Skeletal muscle satellite cell (primary cell): ENCODE results near the gene GPR39.

Source experiments
- H3K27me3 ChIP-seq: 2 replicates; pipeline ENCODE4 v1.7.0; 2013; ENCODE audit warnings: low read length; ENCODE audit not compliant: control insufficient read depth, insufficient read depth
- H3K36me3 ChIP-seq: 2 replicates; pipeline ENCODE4 v1.7.0; 2013; ENCODE audit warnings: mild to moderate bottlenecking, control low read depth, low read length; ENCODE audit not compliant: insufficient read depth
- H3K4me1 ChIP-seq: 2 replicates; pipeline ENCODE4 v1.7.0; 2013; ENCODE audit warnings: low read length; ENCODE audit not compliant: control insufficient read depth, insufficient read depth
- H3K4me2 ChIP-seq: 2 replicates; pipeline ENCODE4 v1.7.0; 2013; ENCODE audit warnings: mild to moderate bottlenecking, low read length
- H3K4me3 ChIP-seq: 2 replicates; pipeline ENCODE4 v1.7.0; 2013; ENCODE audit warnings: low read length
- H3K9ac ChIP-seq: 2 replicates; pipeline ENCODE4 v1.7.0; 2013; ENCODE audit warnings: mild to moderate bottlenecking, low read depth, low read length, moderate library complexity
- H3K9me3 ChIP-seq: replicated peaks from 2 replicates; pipeline ENCODE4 v1.7.0; 2013; ENCODE audit warnings: mild to moderate bottlenecking, control low read depth, low read length

GPR39 gene

DNA sequence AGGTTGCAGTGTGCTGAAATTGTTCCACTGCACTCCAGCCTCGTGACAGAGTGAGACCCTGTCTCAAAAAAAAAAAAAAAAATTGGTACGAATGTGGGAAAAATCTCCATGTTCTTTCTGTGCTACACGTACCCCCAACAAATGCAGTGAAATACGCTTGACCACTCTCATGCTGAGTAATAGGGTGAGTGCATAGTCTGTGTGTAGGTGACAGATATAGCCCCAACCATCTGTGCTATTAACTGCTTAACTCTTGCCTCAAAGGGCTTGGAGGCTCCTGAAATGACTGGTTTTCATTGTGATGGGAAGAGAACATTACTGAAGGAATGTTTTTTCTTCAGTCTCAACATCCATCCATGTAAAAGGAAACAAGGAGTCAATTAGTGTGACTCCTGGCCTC lies 237.7 kb downstream of the GPR39 start:
- Histone ChIP-seq H3K4me3 (no peak overlapping the region), H3K9ac (no peak overlapping the region)

DNA sequence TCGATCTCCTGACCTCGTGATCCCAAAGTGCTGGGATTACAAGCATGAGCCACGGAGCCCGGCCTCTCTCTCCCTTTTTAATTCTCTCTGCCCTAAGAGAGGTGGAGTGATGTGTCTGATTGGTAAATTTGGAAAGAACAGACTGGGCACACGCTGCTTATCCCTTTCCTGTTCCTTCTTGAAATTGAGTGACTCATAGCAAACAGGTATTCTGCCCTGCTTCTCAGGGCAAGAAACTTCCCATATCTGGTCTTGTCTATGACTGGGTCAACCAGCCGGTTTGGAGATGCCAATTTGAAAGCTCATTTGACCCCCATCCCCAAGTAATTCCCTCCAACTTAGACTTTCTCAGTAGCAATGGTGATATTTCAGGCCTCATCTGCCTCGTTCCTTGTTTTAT lies 238.4 kb downstream of the GPR39 start:
- H3K9ac ChIP-seq = no peak overlapping the region
- no peaks in the 10 kb centered on the region for H3K36me3 ChIP-seq
- no peaks in the 10 kb centered on the region for H3K9me3 ChIP-seq
- no peaks in the 10 kb centered on the region for H3K4me1 ChIP-seq
- H3K4me3 ChIP-seq = no peak overlapping the region
- no peaks in the 10 kb centered on the region for H3K27me3 ChIP-seq
- H3K4me2 ChIP-seq = no peak overlapping the region

More for the DNA sequence above, 237.7 kb downstream of the GPR39 start:
- H3K4me2 ChIP-seq = no peak overlapping the region
- no peaks in the 10 kb centered on the region for H3K36me3 ChIP-seq
- no peaks in the 10 kb centered on the region for H3K4me1 ChIP-seq
- no peaks in the 10 kb centered on the region for H3K27me3 ChIP-seq
- H3K9me3 ChIP-seq = no peaks in the 10 kb centered on the region

DNA sequence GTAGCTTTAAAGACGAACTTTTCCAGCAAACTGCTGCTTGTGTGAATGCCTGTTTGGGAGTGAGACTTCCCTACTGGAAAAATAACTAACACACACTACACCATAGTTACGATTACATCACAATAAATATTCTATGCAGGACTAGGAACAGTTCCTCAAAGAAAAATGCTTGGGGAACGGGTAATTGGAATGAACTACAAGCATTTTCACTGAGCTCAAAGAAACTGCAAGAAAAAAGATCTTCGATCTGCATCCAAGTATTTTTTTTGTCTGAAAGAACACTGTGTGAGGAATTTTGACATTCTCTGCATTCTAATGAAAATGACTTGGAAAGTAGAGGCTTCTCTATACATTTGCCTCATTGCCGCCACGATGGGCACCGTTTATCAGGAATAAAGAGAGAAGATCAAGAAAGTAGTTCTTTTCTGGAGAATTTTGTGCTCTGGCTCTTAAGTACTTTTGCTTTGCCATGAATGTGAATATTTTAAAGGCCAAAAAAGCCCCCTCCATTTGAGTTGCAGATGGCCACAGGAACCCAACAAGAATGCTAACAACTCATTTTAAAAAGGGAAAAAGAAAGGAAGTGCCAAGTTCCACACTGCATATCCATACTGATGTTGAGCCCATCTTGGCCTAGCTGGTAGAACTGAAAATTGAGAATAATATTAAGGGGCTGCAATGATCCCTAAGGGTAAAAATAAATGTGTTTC lies 239.8 kb downstream of the GPR39 start:
- no peaks in the 10 kb centered on the region for H3K9me3 ChIP-seq
- no peaks in the 10 kb centered on the region for H3K36me3 ChIP-seq
- H3K4me2 ChIP-seq = no peak overlapping the region
- H3K4me1 ChIP-seq = no peaks in the 10 kb centered on the region
- H3K4me3 ChIP-seq = no peak overlapping the region
- no peaks in the 10 kb centered on the region for H3K27me3 ChIP-seq
- no peak overlapping the region for H3K9ac ChIP-seq

DNA sequence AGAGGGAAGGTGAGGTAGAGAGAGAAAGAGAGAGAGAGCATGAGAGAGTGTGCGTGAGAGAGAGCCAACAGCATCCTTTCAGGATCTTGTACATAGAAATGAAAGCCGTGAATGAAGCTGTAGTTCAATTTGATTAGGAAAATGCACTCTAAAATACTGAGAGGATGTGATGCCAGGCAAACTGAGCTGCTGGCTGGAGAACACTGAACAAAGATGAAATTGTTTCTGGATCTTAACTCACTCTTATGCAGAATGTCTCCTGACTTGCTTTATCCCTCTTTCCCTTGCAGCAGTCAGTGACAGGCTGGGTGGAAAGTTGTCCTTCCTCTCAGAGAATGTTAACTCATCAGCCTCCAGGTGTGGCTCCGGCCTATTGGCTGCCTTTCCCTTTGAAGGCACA lies 242.7 kb downstream of the GPR39 start:
- no peak overlapping the region for H3K4me2 ChIP-seq
- H3K9me3 ChIP-seq = no peaks in the 10 kb centered on the region
- H3K27me3 ChIP-seq = no peaks in the 10 kb centered on the region
- H3K4me1 ChIP-seq = no peaks in the 10 kb centered on the region
- no peak overlapping the region for H3K4me3 ChIP-seq
- H3K36me3 ChIP-seq = no peaks in the 10 kb centered on the region
- H3K9ac ChIP-seq = no peak overlapping the region

DNA sequence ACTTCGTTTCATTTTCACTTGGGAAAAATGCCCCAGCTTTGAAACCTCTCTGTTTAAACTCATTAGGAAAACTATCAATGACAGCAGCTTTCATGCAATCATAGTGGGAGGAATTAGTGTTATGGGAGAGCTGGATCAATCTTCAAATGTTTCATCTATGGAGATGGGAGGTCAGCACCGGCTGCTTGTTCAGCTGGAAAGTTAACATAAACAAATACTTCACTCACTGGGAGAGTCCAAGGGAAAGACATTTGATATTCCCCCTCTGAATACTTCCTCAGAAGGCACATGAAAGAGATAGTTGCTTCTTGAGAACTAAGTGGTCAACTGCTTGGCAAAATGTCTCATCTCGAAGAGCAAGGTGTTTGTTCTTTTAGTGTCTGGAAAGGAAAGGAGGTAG lies 246.1 kb downstream of the GPR39 start:
- Histone ChIP-seq H3K9me3 (no peaks in the 10 kb centered on the region), H3K9ac (no peak overlapping the region), H3K4me2 (no peak overlapping the region), H3K36me3 (no peaks in the 10 kb centered on the region), H3K4me1 (no peaks in the 10 kb centered on the region), H3K27me3 (peaks cover 15% of the 10 kb centered on the region), H3K4me3 (no peak overlapping the region)

DNA sequence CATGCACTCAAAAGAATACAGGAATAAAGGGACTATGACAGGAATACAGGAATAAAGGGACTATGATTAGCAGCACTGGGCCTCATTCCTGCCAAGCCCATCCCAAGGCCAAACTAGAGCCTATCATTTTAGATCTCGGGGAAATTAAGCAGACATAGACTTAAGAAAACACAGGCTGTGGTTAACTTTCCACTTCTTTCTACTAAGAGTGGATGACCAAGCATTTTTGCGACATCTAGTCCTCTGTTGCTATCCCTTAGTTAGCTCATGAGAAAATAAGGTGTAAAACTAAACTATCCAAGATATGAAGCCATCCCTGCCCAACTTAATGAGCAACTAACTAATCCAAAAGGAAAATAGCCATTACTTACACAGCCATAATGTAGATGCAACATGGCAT lies 247.5 kb downstream of the GPR39 start:
- peaks cover 29% of the 10 kb centered on the region for H3K27me3 ChIP-seq
- no peak overlapping the region for H3K4me2 ChIP-seq
- no peak overlapping the region for H3K4me3 ChIP-seq
- no peaks in the 10 kb centered on the region for H3K36me3 ChIP-seq
- H3K4me1 ChIP-seq = peaks cover 2% of the 10 kb centered on the region
- H3K9ac ChIP-seq = no peak overlapping the region
- no peaks in the 10 kb centered on the region for H3K9me3 ChIP-seq

DNA sequence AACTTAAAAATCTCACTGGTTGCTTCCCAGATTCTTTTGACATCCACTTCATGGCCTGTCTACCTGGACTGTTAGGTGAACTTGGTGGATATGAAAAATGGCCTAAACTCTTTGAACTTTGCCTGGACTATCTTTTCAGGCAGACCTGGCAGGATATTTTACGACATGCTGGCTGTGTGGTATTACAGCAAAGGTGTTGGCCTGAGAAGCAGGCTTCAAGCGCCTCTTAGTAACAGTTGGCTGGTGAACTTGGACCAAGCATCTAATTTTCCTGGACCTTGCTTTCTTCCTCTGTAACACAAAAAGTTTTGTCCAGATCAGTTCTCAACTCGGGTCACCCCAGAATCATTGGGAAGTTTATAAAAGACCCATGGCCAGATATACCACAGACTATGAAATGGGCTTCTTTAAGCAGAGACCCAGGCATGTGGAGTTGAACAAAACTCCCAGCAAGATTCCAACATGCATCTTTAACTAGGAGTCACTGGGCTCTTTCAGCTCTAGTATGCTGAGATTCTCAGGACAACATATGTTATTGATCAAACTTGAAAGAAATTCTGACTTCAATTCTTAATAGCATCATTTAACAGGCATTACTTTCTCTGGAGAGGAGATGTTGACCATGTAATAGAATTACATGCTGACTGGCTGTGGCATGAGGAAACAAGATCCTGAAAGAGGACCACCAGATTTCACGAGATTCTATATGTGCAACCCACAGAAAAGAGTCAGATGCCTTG lies 249.0 kb downstream of the GPR39 start:
- no peak overlapping the region for H3K4me2 ChIP-seq
- no peak overlapping the region for H3K4me3 ChIP-seq
- no peak overlapping the region for H3K9ac ChIP-seq
- peaks cover 17% of the 10 kb centered on the region for H3K4me1 ChIP-seq
- no peaks in the 10 kb centered on the region for H3K36me3 ChIP-seq
- peaks cover 43% of the 10 kb centered on the region for H3K27me3 ChIP-seq
- no peaks in the 10 kb centered on the region for H3K9me3 ChIP-seq

DNA sequence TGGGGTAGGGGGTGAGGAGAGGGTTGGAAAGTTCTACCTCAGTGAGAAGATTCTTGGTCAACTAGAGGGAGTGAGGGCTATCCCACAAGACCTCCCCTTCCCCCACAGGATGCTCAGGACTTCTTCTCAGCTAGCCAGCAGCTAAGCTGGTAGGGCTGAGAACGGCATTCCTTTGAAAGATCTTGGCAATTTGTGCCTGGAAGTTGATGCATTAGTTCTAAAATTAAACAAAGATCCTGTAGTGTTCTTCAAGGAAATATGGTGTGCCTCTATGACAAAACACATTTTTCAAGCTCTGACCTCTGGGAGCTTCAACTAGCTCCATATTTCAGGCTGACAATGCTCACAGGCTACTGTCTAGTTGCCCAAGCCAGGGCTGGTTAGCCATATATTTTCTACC lies 251.1 kb downstream of the GPR39 start:
- Histone ChIP-seq H3K27me3 (peaks cover 51% of the 10 kb centered on the region), H3K4me1 (peaks cover 24% of the 10 kb centered on the region), H3K9ac (no peak overlapping the region), H3K9me3 (no peaks in the 10 kb centered on the region), H3K36me3 (no peaks in the 10 kb centered on the region), H3K4me3 (no peak overlapping the region), H3K4me2 (no peak overlapping the region)

DNA sequence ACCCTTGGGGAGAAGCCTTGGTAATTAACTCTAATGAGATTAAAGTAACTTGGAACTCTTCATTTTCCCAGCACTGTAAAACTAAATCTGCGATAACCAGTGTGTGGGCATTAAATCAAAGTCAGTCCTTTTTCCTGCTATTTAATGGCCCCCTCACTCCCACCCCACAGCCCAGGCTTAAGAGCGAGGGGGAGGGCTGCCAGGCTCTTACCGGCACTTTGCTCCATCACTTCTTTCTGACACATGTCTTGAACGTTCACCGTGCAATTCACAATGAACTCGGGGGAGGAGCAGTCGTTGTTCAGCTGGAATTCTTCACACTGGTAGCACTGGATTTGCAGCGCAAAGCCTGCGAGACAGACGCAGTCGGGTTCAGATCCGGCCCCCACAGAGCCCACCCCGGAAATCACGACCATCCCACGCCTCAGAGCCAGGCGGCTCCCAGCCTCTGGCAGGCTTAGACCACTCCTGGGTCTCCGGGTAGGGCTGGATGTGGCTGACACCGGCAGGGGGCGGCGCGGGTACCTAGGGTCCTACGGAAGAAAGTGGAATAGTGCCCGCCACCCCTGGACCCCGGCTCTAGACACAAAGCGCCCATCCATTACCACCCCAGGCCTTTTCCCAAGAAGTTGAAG lies 251.7 kb downstream of the GPR39 start:
- Histone ChIP-seq H3K9me3 (no peaks in the 10 kb centered on the region), H3K4me1 (peaks cover 24% of the 10 kb centered on the region), H3K9ac (no peak overlapping the region), H3K4me2 (no peak overlapping the region), H3K27me3 (peaks cover 51% of the 10 kb centered on the region), H3K4me3 (no peak overlapping the region), H3K36me3 (no peaks in the 10 kb centered on the region)

DNA sequence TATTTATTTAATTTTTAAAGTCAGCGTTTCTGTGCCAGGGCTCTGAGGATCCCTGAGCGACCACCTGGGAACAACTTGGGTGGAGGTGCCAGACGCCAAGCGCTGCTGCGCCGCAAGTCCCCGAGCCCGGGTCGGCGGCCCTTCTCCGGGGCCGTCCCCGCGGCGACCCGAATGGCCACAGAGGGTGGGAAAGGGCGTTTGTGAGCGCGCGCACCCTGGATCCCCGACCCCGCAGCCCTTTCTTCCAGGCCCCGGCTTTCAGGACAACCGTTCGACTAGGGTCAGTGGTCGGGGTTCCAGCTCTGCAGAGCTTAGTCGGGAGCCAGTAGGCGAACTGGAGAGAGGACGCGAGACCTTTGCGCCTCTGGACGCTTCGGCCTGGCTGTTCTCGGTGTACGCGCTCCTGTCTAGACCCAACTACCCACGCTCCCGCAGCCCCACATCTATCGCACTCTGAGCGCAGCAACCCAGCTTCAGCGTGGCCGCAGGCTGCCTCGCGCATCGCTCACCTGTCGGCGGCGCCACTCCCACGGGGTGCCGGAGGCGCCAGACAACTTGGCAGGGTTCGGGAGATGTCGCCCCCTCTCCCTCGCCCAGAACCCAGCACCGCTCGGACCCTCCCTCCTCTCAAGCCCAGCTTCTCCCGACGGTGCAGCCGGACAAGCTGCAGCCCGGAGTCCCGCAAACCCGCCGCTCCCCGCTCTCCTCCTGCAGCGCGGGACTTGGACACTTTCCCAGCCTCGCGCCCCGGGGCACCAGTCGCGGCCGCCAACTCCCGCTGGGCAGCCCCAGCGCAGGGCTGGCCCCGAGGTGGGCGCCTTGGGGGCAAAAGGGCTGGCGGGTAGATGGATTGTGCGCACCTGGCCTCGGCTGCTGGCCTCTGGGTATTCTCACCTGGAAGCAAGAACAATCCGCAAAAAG lies 252.6 kb downstream of the GPR39 start:
- Histone ChIP-seq H3K27me3 (peaks cover 51% of the 10 kb centered on the region), H3K9me3 (no peaks in the 10 kb centered on the region), H3K36me3 (no peaks in the 10 kb centered on the region), H3K9ac (no peak overlapping the region), H3K4me1 (peaks cover 24% of the 10 kb centered on the region), H3K4me2 (peak overlapping the region; percentile 84), H3K4me3 (peak overlapping the region; percentile 58)

DNA sequence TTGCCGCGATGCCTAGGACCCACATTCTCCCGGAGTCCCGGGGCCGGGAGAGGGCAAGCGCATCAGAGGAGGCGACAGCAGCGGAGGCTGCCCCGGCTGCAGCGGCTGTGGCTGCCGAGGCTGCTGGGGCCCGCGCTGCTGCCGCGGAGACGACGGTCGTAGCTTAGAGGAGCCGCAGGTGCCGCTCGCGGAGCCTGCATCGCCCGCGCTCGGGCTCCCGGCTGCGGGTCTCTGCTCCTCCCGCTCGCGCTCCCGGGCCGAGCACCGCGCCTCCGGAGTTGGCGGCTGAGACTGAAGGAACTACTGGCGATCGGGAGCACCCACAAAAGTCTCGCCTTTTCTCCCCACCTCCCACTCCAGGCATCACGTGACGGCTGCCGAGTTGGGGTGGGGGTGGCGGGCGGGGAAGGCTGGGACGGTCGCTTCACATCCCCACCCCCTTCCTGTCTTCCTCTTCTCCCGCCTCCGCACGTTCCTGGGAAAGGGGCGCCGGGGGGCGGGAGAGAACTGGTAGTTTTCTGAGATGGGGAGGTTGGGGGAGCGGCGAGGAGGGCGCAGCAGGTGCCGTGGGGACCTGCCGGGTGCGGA lies 253.4 kb downstream of the GPR39 start, which contains the start of gene LYPD1:
Gene LYPD1, minus strand, starts transcription at position 298 of the 588 bp plus-strand sequence. Its CDS starts 273 bp downstream, at position 25.
- Histone ChIP-seq H3K4me1 (peaks cover 24% of the 10 kb centered on the region), H3K4me2 (peak within 1 kb of the TSS; percentile 84), H3K27me3 (peaks cover 51% of the 10 kb centered on the region), H3K9me3 (no peaks in the 10 kb centered on the region), H3K9ac (no peak within 1 kb of the TSS), H3K36me3 (no peaks in the 10 kb centered on the region), H3K4me3 (peak within 1 kb of the TSS; percentile 58)
